ENCODE data around the gene CCDC27. TPM values are rescaled to one million over a fixed set of nuclear protein-coding genes. Genes with fewer than 3 reads are reported as not detected.

The CCDC27 gene
- total and polyA plus RNA-seq, 10 donors, result not detected

- no peak overlapping the region for H3K27ac ChIP-seq
- no peaks in the 10 kb centered on the region for H3K36me3 ChIP-seq
- no peak for DNase-seq
- intact Hi-C loops (cut with DNase I; ENCODE audit: low total_unique reads), result no loop called here
- H3K27me3 ChIP-seq (replicated peaks in 1 of 7), result peaks cover 0 to 84% (median 18%) of the 10 kb centered on the region in 7 donors
- no peaks in the 10 kb centered on the region for H3K9me3 ChIP-seq
- TF ChIP-seq POLR2AphosphoS5 (IDR thresholded peaks at IDR 0.05) (no peak), CTCF (IDR thresholded peaks at IDR 0.05 in 8 of 11, conservative IDR thresholded peaks at IDR 0.05 in 3 of 11) (no peak), POLR2A (IDR thresholded peaks at IDR 0.05) (no peak)
- 70 to 80% (median 77%) methylated on average over 14 to 19 of the region's 19 CpGs for WGBS, 5 donors
- peaks cover 0 to 5% (median 0%) of the 10 kb centered on the region in 6 donors for H3K4me1 ChIP-seq
- no peak overlapping the region for H3K4me3 ChIP-seq
Observed at GRCh38 chr1:3712573-3713535, 39.4 kb upstream of the CCDC27 start.

- H3K27me3 ChIP-seq (replicated peaks in 1 of 7), result peaks cover 0 to 84% (median 13%) of the 10 kb centered on the region in 7 donors
- no peaks in the 10 kb centered on the region for H3K9me3 ChIP-seq
- no peak for DNase-seq
- H3K27ac ChIP-seq, result no peak overlapping the region
- 83 to 92% (median 86%) methylated on average over 7 of the region's 7 CpGs for WGBS, 5 donors
- TF ChIP-seq POLR2AphosphoS5 (IDR thresholded peaks at IDR 0.05) (no peak), POLR2A (IDR thresholded peaks at IDR 0.05) (no peak), CTCF (IDR thresholded peaks at IDR 0.05 in 8 of 11, conservative IDR thresholded peaks at IDR 0.05 in 3 of 11) (no peak)
- no peaks in the 10 kb centered on the region for H3K36me3 ChIP-seq
- intact Hi-C loops (cut with DNase I; ENCODE audit: low total_unique reads), result no loop called here
- H3K4me1 ChIP-seq, result peaks cover 0 to 11% (median 1%) of the 10 kb centered on the region in 6 donors
- no peak overlapping the region for H3K4me3 ChIP-seq
Observed at GRCh38 chr1:3713840-3714239, 38.4 kb upstream of the CCDC27 start.

GRCh38 chr1:3714284-3714741 is 37.9 kb upstream of the CCDC27 start:
- H3K36me3 ChIP-seq, result no peaks in the 10 kb centered on the region
- no peak for TF ChIP-seq CTCF (IDR thresholded peaks at IDR 0.05 in 8 of 11, conservative IDR thresholded peaks at IDR 0.05 in 3 of 11)
- no peak for TF ChIP-seq POLR2AphosphoS5 (IDR thresholded peaks at IDR 0.05)
- no peak for TF ChIP-seq POLR2A (IDR thresholded peaks at IDR 0.05)
- 76 to 84% (median 80%) methylated on average over 8 to 10 of the region's 10 CpGs for WGBS, 5 donors
- peaks cover 0 to 84% (median 8%) of the 10 kb centered on the region in 7 donors for H3K27me3 ChIP-seq (replicated peaks in 1 of 7)
- no peaks in the 10 kb centered on the region for H3K9me3 ChIP-seq
- no peak for DNase-seq
- peaks cover 0 to 15% (median 4%) of the 10 kb centered on the region in 6 donors for H3K4me1 ChIP-seq
- no peak overlapping the region for H3K4me3 ChIP-seq
- intact Hi-C loops (cut with DNase I; ENCODE audit: low total_unique reads), result no loop called here
- H3K27ac ChIP-seq, result no peak overlapping the region

GRCh38 chr1:3714814-3715213 is 37.4 kb upstream of the CCDC27 start:
- Histone ChIP-seq H3K9me3 (no peaks in the 10 kb centered on the region), H3K27me3 (replicated peaks in 1 of 7) (peaks cover 0 to 83% (median 8%) of the 10 kb centered on the region in 7 donors), H3K4me1 (peaks cover 0 to 19% (median 7%) of the 10 kb centered on the region in 6 donors), H3K27ac (no peak overlapping the region), H3K4me3 (no peak overlapping the region), H3K36me3 (no peaks in the 10 kb centered on the region)
- no peak for DNase-seq
- no peak for TF ChIP-seq POLR2A (IDR thresholded peaks at IDR 0.05)
- TF ChIP-seq POLR2AphosphoS5 (IDR thresholded peaks at IDR 0.05), result no peak
- no peak for TF ChIP-seq CTCF (IDR thresholded peaks at IDR 0.05 in 8 of 11, conservative IDR thresholded peaks at IDR 0.05 in 3 of 11)
- 79 to 88% (median 86%) methylated on average over 7 to 10 of the region's 10 CpGs for WGBS, 5 donors
- intact Hi-C loops (cut with DNase I; ENCODE audit: low total_unique reads), result no loop called here

All from spleen (tissue), 11 donors.